ENCODE results near the gene ZPLD1. TPM values are rescaled to one million over a fixed set of nuclear protein-coding genes. Genes with fewer than 3 reads are reported as not detected.

Gene ZPLD1
- total RNA-seq, 4 donors from 2014 or later: 0.78 TPM; not detected in 3

- TF ChIP-seq POLR2A (IDR thresholded peaks at IDR 0.05) (no peak), CTCF (IDR thresholded peaks at IDR 0.05) (no peak)
- Histone ChIP-seq H3K36me3 (no peaks in the 10 kb centered on the region), H3K9me3 (no peaks in the 10 kb centered on the region), H3K4me1 (no peaks in the 10 kb centered on the region), H3K4me3 (replicated peaks in 1 of 3) (no peak overlapping the region), H3K27me3 (no peaks in the 10 kb centered on the region), H3K27ac (no peak overlapping the region)
- intact Hi-C loops (cut with DNase I): no loop called here
- no peak for DNase-seq
- 85 to 86% methylated on average over 1 of the region's 1 CpG for WGBS, 2 donors
Observed at GRCh38 chr3:102398176-102398575, 36.6 kb upstream of the ZPLD1 start.

GRCh38 chr3:102398666-102399065, 36.1 kb upstream of the ZPLD1 start:
- Histone ChIP-seq H3K4me1 (no peaks in the 10 kb centered on the region), H3K9me3 (no peaks in the 10 kb centered on the region), H3K27me3 (no peaks in the 10 kb centered on the region), H3K27ac (no peak overlapping the region), H3K4me3 (replicated peaks in 1 of 3) (no peak overlapping the region), H3K36me3 (no peaks in the 10 kb centered on the region)
- no peak for TF ChIP-seq CTCF (IDR thresholded peaks at IDR 0.05)
- 91 to 92% methylated on average over 5 of the region's 5 CpGs for WGBS, 2 donors
- DNase-seq: no peak
- intact Hi-C loops (cut with DNase I): no loop called here

GRCh38 chr3:102400142-102400541, 34.7 kb upstream of the ZPLD1 start:
- Histone ChIP-seq H3K4me3 (replicated peaks in 1 of 3) (no peak overlapping the region), H3K27me3 (no peaks in the 10 kb centered on the region), H3K36me3 (no peaks in the 10 kb centered on the region), H3K9me3 (no peaks in the 10 kb centered on the region), H3K27ac (no peak overlapping the region), H3K4me1 (no peaks in the 10 kb centered on the region)
- WGBS, 2 donors: 89 to 91% methylated on average over 5 of the region's 5 CpGs
- intact Hi-C loops (cut with DNase I): no loop called here
- TF ChIP-seq CTCF (IDR thresholded peaks at IDR 0.05): no peak
- no peak for TF ChIP-seq POLR2A (IDR thresholded peaks at IDR 0.05)
- DNase-seq: no peak

- Histone ChIP-seq H3K4me1 (no peaks in the 10 kb centered on the region), H3K36me3 (no peaks in the 10 kb centered on the region), H3K4me3 (replicated peaks in 1 of 3) (no peak overlapping the region), H3K27ac (no peak overlapping the region), H3K9me3 (no peaks in the 10 kb centered on the region), H3K27me3 (no peaks in the 10 kb centered on the region)
- intact Hi-C loops (cut with DNase I): no loop called here
- 88% methylated on average over 2 of the region's 2 CpGs for WGBS, 2 donors
- TF ChIP-seq CTCF (IDR thresholded peaks at IDR 0.05): no peak
- TF ChIP-seq POLR2A (IDR thresholded peaks at IDR 0.05): no peak
- no peak for DNase-seq
Observed at GRCh38 chr3:102400766-102401165, 34.0 kb upstream of the ZPLD1 start.

GRCh38 chr3:102410616-102411015, 24.2 kb upstream of the ZPLD1 start:
- Histone ChIP-seq H3K9me3 (no peaks in the 10 kb centered on the region), H3K4me1 (no peaks in the 10 kb centered on the region), H3K36me3 (no peaks in the 10 kb centered on the region), H3K27me3 (no peaks in the 10 kb centered on the region), H3K4me3 (replicated peaks in 1 of 3) (no peak overlapping the region), H3K27ac (no peak overlapping the region)
- no peak for TF ChIP-seq CTCF (IDR thresholded peaks at IDR 0.05)
- no peak for TF ChIP-seq POLR2A (IDR thresholded peaks at IDR 0.05)
- intact Hi-C loops (cut with DNase I): no loop called here
- no peak for DNase-seq
